ENCODE data around the gene NAT16.
"Not testable (repeated sequence)": the region's sequence is repeated elsewhere in the genome, so short reads cannot be mapped to it uniquely, and the experiment has no call there.

NAT16 gene

DNA sequence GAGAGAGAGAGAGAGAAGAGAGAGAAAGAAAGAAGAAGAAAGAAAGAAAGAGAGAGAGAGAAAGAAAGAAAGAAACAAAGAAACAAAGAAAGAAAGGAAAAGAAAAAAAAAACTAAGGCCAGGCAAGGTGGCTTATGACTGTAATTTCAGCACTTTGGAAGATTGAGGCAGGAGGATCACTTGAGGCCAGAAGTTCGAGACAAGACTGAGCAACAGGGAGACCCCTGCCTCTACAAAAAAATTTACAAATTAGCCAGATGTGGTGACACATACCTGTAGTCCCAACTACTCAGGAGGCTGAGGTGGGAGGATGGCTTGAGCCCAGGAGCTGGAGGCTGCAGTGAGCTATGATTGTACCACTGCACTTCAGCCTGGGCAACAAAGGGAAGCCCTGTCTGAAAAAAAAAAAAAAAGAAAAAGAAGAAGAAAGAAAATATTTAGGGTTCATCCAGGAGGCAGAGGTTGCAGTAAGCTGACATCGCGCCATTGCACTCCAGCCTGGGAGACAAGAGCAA is 50.4 kb downstream of the NAT16 start:
- DNase-seq = no peak

GRCh38 chr7:101128040-101128834 is 51.9 kb downstream of the NAT16 start:
- no peak for DNase-seq

DNA sequence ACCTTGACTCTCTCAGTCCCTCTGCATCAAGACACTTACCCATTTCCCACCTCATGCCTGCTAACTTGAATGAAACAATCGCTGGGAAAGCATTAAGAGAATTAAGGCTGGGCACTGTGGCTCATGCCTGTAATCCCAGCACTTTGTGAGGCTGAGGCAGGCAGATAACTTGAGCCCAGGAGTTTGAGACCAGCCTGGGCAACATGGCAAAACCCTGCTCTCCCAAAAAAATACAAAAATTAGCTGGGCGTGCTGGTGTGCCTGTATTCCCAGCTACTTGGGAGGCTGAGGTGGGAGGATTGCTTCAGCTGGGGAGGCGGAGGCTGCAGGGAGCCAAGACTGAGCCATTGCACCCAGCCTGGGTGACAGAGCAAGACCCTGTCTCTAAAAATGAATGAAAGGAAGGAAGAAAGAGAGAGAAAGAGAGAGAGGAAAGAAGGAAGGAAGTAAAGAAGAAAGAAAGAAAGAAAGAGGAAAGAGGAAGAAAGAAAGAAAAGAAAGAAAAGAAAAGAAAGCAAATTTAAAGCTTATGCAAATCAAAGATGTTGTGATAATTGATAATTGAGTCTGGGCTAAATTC is 52.5 kb downstream of the NAT16 start:
- DNase-seq = no peak

DNA sequence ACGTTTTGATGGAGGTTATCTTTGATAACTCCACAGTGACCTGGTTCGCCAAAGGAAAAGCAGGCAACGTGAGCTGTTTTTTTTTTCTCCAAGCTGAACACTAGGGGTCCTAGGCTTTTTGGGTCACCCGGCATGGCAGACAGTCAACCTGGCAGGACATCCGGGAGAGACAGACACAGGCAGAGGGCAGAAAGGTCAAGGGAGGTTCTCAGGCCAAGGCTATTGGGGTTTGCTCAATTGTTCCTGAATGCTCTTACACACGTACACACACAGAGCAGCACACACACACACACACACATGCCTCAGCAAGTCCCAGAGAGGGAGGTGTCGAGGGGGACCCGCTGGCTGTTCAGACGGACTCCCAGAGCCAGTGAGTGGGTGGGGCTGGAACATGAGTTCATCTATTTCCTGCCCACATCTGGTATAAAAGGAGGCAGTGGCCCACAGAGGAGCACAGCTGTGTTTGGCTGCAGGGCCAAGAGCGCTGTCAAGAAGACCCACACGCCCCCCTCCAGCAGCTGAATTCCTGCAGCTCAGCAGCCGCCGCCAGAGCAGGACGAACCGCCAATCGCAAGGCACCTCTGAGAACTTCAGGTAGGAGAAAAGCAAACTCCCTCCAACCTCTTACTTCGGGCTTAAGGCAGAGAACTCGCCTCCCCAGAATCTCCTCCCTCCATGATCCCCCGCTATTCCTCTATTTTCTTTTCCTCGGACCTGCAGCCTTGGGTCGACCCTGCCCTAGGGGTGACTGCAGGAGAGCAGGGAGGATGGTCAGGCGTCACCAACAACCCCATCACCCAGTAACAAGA is 53.2 kb downstream of the NAT16 start, which contains the start of gene SERPINE1:
Gene SERPINE1, plus strand, starts transcription at position 454 of the 809 bp plus-strand sequence. CDS start 1,290 bp downstream, outside the sequence.
- DNase-seq = peak in 15 of 56 donors; percentile 5 to 69 (median 21)

DNA sequence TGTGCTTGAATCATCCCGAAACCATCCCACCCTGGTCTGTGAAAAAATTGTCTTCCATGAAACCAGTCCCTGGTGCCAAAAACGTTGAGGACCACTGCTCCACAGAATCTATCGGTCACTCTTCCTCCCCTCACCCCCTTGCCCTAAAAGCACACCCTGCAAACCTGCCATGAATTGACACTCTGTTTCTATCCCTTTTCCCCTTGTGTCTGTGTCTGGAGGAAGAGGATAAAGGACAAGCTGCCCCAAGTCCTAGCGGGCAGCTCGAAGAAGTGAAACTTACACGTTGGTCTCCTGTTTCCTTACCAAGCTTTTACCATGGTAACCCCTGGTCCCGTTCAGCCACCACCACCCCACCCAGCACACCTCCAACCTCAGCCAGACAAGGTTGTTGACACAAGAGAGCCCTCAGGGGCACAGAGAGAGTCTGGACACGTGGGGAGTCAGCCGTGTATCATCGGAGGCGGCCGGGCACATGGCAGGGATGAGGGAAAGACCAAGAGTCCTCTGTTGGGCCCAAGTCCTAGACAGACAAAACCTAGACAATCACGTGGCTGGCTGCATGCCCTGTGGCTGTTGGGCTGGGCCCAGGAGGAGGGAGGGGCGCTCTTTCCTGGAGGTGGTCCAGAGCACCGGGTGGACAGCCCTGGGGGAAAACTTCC is 54.0 kb downstream of the NAT16 start:
- peak in 15 of 56 donors; percentile 6 to 65 (median 15) for DNase-seq

- DNase-seq = peak in 1 of 56 donors; percentile 3
Measured at GRCh38 chr7:101124376-101125056, 55.6 kb downstream of the NAT16 start.

GRCh38 chr7:101123703-101124068 is 56.4 kb downstream of the NAT16 start:
- no peak for DNase-seq

DNA sequence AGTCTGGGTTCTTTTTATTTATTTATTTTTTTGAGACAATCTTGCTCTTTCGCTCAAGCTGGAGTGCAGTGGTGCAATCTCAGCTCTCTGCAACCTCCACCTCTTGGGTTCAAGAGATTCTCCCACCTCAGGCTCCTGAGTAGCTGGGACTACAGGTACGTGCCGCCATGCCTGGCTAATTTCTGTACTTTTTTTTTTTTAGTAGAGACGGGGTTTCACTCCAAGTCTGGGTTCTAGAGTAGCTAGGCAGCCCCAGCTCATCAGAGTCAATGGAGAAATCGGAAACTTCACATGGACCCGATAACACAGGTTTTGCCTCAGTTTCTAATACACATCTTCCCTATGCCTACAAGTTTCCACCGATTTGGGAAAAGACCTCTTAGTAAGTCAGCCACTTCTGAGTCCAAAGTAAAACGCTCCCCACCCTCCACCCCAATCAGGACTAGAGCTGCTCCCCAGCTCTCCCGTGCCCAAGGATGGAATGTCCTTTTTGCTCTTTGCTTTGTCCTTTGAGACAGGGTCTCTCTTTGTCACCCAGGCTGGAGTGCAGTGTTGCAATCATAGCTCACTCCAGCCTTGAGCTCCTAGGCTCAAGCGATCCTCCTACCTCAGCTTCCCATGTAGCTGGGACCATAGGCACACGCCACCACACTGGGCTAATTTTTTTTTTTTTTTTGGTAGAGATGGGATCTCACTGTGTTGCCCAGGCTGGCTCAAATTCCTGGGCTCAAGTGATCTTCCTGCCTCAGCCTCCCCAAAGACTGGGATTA is 57.0 kb downstream of the NAT16 start:
- DNase-seq = no peak

DNA sequence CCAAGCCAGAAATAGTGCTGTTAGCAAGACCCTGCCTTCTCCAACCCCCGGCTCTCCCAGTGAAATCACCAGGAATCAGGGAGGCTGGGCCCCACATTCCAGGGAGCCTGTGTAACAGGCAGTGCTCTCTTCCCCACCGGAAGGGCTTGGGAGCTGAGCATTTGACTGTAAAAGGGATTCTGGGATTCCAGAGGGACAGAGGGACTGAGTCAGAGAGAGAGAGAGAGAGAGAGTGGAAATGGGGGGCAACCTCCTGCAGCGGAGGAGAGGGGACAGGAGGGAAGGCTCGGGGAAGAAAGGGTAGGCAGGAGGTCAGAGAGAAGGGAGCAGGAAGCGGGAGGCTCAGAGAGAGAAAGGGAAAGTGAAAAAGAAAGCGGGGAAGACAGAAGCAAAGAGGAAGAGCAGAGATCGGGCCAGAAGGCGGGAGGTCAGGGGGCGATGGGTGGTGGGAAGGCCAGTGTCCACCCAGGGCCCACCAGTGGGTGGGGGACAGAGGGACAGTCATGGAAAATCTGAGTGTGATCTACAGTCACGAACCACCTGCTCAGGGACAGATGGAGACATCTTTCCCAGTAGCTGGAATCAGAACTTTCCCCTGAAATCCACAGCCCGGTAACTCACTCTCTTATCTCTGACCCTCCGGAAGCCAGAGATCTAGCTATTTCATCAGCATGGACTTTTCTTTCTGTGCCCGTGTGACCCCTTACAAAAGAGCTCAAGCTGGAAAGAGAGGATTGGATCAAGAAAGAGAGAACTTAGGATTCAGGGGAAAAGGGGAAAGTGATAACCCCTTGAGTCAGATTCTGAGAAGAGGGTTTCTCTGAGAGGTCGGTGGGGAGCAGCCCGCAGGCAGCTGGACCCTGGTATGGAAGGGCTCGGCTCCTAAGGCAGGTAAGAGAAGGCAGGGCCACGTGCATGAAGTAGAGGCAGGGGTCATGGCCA is 57.8 kb downstream of the NAT16 start:
- DNase-seq = peak in 19 of 56 donors; percentile 5 to 63 (median 14)

DNA sequence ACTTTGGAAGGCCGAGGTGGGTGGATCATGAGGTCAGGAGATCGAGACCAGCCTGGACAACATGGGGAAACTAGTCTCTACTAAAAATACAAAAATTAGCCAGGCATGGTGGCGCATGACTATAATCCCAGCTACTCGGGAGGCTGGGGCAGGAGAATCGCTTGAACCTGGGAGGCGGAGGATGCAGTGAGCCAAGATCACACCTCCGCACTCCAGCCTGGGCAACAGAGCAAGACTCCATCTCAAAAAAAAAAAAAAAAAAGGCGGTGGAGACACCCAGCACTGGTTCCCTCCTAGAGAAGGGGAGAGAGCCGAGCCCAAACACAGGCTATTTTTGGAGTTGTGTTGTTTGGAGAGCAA is 58.5 kb downstream of the NAT16 start:
- not testable (repeated sequence) for DNase-seq

Measured in amygdala (tissue), 56 donors.